ENCODE measurements around the gene RND1.
"Not testable (repeated sequence)": the region's sequence is repeated elsewhere in the genome, so short reads cannot be mapped to it uniquely, and the experiment has no call there.

The RND1 gene

GRCh38 chr12:48865281-48866051 is at the start of gene RND1:
Gene RND1 (minus strand): TSS chr12:48865870. CDS start chr12:48865767, 103 bp downstream.
- peak in 1 of 2 donors; percentile 67 for DNase-seq (ENCODE audit: low read depth in 2 of 2, low spot score in 1 of 2)

DNA sequence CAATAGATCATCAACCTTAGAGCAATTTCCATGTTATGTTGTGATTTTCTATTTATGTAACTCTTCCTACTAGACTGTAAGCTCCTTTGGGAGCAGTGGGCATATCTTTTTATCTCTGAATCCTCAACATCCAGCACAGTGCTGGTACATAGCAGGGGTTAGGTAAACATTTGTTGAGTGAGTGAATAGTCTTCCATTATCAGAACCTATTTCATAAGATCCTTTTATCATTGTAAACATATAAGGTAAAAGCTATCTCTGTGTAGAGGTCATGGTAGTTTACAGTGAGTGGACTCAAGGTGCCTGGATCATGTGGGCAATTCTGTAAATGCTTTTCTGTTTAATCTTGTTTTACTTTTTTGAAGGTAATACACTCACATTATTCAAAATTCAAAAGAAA is 44.5 kb upstream of the RND1 start:
- no peak for DNase-seq (ENCODE audit: low read depth in 2 of 2, low spot score in 1 of 2)

- DNase-seq (ENCODE audit: low read depth in 2 of 2, low spot score in 1 of 2): not testable (repeated sequence)
Observed at GRCh38 chr12:48909698-48910097, 44.0 kb upstream of the RND1 start.

GRCh38 chr12:48907245-48907644 is 41.6 kb upstream of the RND1 start:
- no peak for DNase-seq (ENCODE audit: low read depth in 2 of 2, low spot score in 1 of 2)

DNA sequence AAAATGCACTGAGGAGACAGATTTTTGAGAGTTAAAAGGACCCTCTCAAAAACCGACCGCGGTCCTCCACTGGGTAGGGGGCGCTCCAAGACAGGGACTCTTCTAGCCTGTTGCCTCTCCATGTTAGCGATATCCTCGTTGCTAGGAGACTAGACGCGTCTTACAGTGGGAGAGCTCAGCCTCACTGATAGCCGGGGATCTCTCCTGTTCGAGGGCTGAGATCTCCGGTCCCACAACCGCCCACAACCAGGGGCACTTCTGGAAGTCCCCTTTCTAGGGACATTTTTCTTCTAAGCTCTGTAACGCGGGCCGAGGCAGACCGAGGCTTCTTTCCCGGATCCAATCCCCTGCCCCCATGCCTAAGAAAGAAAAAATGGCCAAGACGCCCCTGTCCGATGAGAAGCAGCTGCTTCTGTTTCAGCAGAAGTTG is 38.3 kb upstream of the RND1 start:
- DNase-seq (ENCODE audit: low read depth in 2 of 2, low spot score in 1 of 2): peak; percentile 60 to 69

DNA sequence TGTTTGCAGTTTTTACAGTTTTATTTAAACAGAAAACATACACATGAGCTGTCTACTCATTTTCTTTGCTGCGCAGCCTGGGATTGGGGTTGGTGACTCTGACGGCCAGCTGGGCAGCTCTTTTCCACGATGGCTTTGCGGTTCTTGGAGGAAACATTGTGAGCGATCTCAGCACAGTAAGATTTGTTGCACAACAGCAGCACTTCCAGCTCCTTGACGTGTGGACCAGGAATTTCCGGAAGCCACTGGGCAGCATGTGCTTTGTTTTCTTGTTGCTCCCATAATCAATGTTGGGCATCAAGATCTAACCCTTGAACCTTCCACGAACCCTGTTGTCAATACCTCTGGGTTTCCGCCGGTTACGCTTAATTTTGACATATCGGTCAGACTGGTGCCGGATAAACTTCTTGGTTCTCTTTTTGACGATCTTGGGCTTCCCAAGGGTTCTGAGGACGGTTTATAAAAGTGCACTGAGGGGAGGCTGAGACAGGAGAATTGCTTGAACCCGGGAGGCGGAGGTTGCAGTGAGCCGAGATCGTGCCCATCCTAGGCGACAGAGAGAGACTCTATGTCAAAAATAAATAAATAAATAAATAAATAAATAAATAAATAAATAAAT is 37.8 kb upstream of the RND1 start:
- no peak for DNase-seq (ENCODE audit: low read depth in 2 of 2, low spot score in 1 of 2)

- no peak for DNase-seq (ENCODE audit: low read depth in 2 of 2, low spot score in 1 of 2)
Observed at GRCh38 chr12:48901278-48901677, 35.6 kb upstream of the RND1 start.

DNA sequence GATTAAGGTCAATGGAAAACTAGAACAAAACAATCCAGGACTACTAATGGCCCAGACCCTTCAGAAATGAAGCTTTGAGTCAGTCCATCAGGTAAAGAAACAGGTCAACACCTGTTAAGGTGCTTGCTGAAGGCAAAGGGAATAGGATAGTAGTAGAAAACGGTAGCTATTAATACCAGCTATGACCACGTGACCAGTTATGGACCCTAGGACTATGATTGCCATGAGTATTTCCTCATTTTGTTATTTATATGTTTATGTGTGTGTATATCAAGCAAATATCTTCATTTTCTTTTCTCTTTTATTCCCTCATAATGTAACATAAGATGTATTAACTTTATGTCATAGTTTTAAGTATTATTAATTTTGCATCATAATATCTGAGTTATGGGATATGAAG is 34.0 kb upstream of the RND1 start:
- no peak for DNase-seq (ENCODE audit: low read depth in 2 of 2, low spot score in 1 of 2)

DNA sequence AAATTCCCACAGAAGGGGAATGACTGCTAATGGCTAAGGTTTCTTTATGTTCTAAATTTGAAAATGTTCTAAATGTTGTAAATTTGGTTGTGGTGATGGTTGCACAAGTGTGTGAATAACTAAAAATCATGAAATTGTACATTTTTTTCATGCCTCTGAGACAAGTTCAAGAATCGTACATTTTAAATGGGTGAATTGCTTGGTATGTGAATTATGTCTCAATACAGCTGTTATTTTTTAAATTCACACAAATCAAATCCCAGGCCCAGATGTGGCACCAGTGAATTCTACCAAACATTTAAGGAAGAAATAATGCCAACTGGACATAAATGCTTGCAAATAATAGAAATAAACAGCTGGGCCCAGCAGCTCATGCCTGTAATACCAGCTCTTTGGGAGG is 28.6 kb upstream of the RND1 start:
- DNase-seq (ENCODE audit: low read depth in 2 of 2, low spot score in 1 of 2): no peak

- peak; percentile 21 to 55 for DNase-seq (ENCODE audit: low read depth in 2 of 2, low spot score in 1 of 2)
Observed at GRCh38 chr12:48890657-48891418, 25.2 kb upstream of the RND1 start.

- no peak for DNase-seq (ENCODE audit: low read depth in 2 of 2, low spot score in 1 of 2)
Observed at GRCh38 chr12:48889679-48890078, 24.0 kb upstream of the RND1 start.

DNA sequence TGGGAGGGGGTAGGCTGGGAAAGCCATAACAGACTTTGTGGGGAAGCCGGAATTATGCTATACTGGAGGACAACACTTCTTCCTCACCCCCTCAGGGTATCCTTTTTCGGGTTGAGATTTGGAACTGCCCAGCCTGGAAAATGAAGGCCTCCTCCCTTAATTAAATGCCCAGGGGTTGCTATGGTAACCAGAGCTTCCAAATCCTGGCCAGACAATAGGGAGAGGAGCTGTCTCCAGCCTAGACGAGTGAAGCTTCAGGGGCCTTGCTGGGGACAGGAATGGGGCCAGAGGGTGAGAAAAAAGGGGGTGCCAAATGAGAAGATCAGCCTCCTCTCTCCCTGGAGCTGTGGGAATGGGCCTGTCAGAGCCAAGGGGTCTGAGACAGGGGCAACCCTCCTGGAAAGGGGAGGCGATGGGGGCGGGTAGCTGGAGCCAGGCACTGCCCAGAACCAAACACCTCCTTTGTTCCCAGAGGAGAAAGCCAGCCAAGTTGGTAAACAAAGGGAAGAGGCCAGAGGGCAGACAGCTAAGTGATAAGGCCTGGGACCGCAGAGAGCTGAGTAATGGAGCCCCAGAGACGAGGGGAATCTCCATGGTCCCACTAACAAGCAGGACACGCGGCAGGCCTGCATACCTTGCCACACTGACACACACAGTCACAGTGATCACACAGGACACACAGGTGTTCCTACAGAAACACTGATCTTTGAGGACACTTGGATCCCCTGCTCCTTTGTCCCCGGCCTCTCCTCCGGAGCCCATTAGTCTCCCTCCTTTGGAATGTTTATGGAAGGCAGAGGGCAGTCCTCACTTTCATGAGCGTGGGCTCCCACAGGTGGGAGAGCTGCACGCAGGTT is 17.9 kb upstream of the RND1 start:
- DNase-seq (ENCODE audit: low read depth in 2 of 2, low spot score in 1 of 2): no peak

DNA sequence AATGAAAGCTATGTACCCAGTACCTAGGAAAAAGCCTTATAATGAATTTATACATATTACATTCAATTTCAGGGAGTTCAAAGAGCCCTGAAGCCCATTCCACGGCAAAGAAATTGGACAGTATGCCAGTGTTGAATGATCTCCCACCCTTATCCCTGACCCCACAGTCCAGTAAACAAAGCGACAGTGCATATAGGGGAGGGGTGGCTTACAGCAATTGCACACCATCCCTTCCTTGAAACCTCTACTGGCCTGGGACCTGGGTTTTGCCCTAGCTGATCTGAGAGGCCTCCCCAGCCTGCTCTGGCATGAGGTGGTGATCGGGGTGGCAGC is 17.3 kb upstream of the RND1 start:
- no peak for DNase-seq (ENCODE audit: low read depth in 2 of 2, low spot score in 1 of 2)

DNA sequence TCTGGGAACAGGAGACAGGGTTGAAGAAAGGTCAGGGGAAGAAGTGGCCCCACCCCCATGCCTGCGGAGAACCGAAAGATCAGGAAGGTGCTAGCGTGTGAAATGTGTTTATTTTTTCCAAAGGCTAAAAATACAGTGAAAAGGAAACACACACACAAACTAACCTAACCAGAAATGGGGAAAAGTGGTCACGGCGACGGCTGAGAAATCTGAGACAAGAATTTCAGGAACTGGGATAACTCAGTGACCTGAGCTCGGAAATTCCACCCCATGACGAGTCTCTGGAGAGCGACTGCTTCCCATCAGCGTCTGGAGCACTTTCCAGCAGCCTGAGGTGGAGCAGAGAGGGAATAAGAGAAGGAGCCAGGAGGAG is 16.6 kb upstream of the RND1 start:
- DNase-seq (ENCODE audit: low read depth in 2 of 2, low spot score in 1 of 2): no peak

DNA sequence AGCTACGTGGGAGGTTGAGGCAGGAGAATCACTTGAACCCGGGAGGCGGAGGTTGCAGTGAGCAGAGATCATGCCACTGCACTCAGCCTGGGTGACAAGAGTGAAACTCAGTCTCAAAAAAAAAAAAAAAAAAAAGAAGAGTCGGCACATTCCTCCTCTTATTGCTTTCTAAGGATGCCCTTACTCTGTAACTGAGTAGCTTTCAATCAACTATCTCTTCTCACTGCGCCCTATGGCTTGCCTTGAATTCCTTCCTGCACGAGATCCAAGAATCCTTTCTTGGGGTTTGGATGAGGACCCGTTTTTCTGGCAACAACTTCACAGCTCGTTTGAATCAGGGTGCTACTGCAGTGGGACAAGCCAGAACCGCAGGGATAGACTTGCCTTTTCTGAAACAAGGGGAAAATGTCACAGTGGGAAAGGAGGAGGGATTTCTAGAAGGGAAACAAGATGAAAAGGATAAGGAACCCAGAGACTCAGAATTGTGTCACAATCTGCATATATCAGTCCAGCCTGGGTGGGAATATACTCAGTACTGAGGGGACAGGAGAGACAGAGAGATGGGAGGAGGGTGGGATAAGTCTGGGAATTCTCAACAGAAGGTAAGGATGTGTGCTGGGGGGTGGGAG is 16.1 kb upstream of the RND1 start:
- DNase-seq (ENCODE audit: low read depth in 2 of 2, low spot score in 1 of 2): no peak

GRCh38 chr12:48880647-48881046 is 15.0 kb upstream of the RND1 start:
- DNase-seq (ENCODE audit: low read depth in 2 of 2, low spot score in 1 of 2): no peak

DNA sequence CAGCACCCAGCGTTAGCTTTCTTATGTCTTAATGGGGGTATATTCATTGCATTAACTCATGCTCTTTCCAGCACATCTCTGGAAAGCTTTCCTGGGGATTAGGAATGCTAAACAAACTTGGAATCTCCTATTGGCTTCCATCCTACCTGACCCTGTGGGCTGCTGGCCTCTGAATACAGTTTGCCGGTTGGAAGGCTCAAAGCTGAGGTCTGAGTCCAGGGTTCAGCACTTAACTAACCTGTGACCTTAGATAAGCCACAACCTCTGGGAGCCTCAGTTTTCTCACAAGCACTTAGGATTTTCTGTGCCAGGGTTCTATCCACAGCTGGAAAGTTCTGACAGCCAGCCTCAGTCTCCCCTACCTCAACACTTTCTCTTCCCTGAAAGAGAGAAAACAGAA is 12.9 kb upstream of the RND1 start:
- no peak for DNase-seq (ENCODE audit: low read depth in 2 of 2, low spot score in 1 of 2)

DNA sequence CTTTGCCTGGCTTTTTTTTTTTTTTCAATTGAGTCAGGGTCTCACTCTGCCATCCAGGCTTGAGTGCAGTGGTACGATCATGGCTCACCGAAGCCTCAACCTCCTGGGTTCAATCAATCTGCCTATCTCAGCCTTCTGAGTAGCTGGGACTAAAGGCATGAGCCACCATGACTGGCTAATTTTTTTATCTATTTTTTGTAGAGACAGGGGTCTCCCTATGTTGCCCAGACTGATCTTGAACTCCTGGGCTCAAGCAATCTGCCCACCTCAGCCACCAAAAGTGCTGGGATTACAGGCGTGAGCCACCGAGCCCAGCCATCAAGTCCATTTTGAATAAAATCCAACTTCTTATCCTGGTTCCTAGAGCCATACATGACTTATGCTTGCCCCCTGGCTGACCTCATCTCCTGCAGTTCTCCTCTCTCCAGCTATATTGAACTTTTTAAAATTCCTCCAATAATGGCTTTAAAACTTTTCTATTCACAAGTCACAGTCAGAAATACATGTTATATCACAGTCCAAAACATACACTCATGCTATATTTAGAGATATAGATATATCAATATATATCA is 10.4 kb upstream of the RND1 start:
- DNase-seq (ENCODE audit: low read depth in 2 of 2, low spot score in 1 of 2): no peak

DNA sequence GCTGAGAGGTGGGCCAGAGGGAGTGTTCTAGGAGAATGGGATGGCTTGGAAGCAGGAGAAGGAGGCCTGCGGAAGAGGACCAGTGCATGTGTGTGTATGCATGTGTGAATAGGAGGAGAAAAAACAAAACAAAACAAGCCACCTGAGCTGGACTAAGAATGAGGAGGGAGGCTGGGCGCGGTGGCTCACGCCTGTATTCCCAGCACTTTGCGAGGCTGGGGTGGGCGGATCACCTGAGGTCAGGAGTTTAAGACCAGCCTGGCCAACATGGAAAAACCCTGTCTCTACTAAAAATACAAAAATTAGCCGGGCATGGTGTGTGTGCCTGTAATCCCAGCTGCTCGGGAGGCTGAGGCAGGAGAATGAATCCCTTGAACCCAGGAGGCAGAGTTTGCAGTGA is 7.9 kb upstream of the RND1 start:
- not testable (repeated sequence) for DNase-seq (ENCODE audit: low read depth in 2 of 2, low spot score in 1 of 2)

GRCh38 chr12:48873096-48873495 is 7.4 kb upstream of the RND1 start:
- no peak for DNase-seq (ENCODE audit: low read depth in 2 of 2, low spot score in 1 of 2)

DNA sequence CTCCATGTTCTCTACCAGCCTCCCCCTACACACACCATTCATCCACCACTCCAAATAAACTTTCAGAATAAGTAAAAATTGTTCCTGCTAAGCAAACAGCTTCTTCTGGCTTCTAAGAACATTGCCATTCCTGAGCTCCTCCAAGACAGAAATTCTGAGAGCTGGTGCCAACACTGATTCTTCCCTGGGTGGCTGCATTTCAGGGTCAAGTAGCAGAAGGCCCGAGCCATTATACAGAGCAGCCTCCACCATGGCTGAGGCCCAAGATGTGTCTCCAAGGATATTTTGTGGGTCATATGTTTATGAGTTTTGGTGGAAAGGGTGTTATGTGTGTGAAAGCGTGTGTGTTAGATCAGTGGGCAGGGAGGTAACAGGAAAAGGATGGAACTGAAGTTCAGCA is 3.5 kb upstream of the RND1 start:
- no peak for DNase-seq (ENCODE audit: low read depth in 2 of 2, low spot score in 1 of 2)

Measured in stimulated activated CD8-positive, alpha-beta memory T cell treated with anti-CD3 and anti-CD28 coated beads, Interleukin-4, amount 100 ng/mL, for 1 hour (primary cell).